22Rv1 (cell line): ENCODE data around the gene FRMD3.

Source experiments
- ZFX ChIP-seq: fragments of 450-650 bp; IDR thresholded peaks from 2 replicates; pipeline ENCODE4 v1.6.1; 2017; ENCODE audit warnings: antibody characterized with exemption, borderline replicate concordance
- TF ChIP-seq, protein P1 (sequence below): fragments of 450-650 bp; IDR thresholded peaks from 2 replicates; pipeline ENCODE4 v1.5.1; 2017; ENCODE audit warnings: mild to moderate bottlenecking

DNA sequence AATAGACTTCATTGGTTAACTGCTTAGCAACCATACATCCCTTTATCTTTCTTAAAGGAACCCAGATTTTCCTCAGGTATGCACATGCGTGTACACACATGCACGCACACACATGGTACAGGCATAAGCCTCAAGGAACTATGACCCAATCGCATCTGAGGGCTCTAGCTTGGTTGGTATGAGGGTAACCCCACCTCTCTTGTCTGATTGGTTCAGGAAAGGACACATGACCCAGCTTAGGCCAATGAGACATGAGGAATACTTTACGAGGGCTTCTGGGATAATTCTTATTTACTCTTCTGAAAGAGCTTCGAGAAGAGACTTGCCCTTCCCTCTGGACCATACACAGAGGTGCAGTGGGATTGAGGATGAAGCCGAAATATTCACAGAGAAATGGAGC lies 141.9 kb downstream of the FRMD3 start:
- TF ChIP-seq, protein P1, sequence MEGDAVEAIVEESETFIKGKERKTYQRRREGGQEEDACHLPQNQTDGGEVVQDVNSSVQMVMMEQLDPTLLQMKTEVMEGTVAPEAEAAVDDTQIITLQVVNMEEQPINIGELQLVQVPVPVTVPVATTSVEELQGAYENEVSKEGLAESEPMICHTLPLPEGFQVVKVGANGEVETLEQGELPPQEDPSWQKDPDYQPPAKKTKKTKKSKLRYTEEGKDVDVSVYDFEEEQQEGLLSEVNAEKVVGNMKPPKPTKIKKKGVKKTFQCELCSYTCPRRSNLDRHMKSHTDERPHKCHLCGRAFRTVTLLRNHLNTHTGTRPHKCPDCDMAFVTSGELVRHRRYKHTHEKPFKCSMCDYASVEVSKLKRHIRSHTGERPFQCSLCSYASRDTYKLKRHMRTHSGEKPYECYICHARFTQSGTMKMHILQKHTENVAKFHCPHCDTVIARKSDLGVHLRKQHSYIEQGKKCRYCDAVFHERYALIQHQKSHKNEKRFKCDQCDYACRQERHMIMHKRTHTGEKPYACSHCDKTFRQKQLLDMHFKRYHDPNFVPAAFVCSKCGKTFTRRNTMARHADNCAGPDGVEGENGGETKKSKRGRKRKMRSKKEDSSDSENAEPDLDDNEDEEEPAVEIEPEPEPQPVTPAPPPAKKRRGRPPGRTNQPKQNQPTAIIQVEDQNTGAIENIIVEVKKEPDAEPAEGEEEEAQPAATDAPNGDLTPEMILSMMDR: no peak
- no peak for TF ChIP-seq ZFX
